Suppressor macrophage treated with lipopolysaccharide for 4 hours (primary cell): ENCODE data around the gene ORC4.
A peak's percentile ranks its signal among the peaks of the same experiment; 100 is the strongest.

ENCODE experiments used
- DNase-seq: peaks from one replicate; pipeline ENCODE4 v3.0.0-alpha.2; 2020

ORC4 gene

DNA sequence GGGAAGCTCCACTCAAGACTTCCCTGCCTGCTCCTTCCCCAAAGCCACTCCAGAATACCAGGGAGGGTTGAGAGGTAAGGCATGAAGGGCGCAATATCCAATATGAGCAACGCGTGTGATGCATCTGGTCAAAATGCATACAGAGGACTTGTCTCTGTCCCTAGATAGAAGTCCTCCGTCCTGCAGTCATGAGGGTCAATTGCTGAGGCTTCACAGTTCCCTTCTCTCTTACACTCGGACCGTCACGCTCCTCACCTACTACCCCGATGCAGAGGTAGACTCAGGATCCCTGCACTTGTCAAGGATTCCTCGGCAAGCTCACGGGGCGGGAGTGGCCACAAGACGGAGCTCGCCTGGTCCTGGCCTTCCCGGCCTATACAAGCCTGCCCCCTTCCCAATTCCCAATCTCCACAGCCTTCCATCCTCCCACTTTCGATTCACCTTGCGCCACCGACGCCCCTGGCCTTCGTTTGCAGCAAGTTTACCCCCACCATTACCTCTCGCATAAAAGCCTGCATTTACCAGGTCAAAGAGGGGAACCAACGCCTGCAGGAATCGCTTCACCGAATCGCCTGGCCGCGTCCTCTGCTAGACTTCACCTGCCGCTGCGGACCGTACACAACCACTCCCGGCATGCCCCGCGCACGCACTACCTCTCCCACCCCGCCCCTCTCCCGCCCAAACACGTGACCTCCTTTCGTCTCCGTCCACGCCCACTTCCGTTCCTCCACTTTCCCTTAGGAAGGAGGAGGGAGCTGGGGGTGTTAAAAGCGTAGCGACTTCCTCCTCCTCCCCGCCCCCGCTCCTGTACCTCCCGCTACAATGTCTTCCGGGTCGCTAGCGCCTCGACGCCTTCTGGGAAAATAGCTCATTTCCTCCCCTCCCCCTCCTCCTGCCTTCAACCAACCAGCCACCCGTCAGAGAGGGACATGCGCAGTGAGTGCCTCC is at the start of gene ORC4:
TSS of gene ORC4 (minus strand) at position 627 of the 948 bp plus-strand sequence. CDS start 44,779 bp downstream, outside the sequence.
- DNase-seq: peak; percentile 100

DNA sequence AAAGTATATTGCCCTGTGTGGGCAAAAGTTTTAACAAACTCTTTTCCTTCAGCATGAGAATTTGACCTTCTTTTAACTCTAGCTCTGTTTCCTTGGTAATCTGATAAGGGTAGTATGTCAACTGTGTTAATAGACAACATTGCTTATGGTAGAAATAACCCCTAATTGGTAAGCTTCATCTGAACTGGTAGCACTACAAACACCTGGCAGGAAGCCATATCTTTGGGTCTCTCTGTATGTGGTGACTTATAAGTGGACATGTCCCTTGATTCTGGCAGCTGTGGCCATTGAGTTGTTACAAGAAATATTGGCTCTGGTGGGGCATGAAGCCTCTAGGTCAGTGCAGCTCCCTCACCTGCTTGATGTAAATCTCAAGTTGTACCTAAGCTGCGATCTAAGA is 47.3 kb upstream of the ORC4 start:
- DNase-seq: no peak

DNA sequence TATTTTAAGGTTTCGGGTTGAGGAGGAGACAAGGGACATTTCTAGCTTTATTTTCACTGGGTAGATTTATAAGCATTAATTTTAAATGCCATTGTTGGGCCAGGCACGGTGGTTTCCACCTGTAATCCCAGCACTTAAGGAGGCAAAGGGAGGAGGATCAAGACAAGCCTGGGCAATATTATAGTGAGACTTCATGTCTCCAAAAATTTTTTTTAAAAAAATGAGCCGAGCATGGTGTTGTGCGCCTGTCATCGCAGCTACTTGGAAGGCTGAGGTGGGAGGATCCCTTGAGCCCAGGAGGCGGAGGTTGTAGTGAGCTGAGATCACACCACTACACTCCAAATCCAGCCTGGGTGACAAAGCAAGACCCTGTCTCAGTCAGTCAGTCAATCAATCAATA is 45.4 kb upstream of the ORC4 start:
- no peak for DNase-seq

DNA sequence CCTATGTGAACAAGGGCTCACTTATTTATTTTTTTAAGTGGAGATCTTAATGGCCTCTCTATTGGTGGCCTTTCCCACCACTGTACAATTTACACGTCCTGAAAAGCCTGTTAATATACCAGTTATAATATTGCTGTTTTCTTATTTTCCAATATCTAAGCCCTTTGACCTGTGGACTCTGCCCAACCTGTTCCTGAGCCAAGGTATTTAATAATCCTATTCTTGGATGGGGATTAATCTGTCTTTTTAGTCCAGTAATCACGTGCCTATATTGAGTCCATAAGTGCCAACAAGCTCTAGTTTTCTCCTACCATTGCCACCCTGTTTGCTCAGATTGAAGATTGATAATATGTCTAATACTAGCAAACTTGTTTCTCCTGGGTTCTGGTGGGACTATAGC is 43.1 kb upstream of the ORC4 start:
- no peak for DNase-seq

DNA sequence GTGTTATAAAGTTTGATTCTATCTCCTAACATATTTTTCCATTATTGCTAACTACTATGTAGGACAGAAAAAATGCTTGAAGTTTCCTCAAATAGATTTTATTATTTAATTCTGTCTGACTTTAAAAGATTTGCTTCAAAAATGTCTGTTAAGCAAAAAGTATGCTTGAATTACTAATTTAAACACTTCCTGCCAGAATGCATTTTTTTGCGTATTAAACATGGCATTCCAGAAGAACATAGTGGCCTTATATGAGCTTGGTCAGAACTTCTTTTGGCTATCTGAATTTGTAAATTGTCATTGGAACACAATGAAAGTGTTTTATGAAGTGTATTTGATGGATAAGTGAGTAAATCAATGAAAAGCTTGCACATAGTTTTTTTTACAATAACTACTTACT is 38.1 kb upstream of the ORC4 start:
- no peak for DNase-seq

DNA sequence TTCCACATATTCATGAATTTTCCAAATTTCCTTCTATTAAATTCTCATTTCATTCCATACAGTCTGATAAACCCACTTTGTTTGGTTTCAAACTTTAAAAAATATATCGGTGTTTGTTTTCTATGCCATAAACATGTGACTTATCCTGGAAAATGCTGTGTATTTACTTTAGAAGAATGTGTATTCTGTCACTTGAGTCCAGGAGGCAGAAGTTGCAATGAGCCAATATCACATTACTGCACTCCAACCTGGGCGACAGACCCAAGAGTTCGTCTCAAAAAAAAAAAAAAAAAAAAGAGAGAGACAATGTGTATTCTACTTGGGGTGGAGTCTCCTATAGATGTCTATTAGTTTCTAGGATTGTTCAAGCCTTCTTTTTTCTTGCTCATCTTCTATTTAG is 32.1 kb upstream of the ORC4 start:
- DNase-seq: no peak

DNA sequence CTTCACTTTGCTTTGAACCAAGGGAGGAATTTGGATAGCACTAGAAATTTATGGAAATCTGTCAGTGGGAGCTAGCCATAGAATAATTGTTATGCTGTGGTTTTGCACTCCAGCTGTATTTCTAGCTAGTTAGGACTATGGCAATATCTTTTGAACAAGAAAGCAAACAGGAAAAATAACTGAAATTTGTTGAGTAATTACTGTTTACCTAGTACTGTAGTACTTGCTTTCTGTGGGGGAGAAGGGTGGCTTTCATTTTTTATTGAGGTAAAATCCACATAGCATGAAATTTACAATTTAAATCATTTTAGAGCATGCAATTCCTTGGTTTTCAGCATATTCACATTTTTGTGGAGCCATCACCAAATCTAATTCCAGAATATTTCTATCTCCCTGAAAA is 28.7 kb upstream of the ORC4 start:
- DNase-seq: no peak

DNA sequence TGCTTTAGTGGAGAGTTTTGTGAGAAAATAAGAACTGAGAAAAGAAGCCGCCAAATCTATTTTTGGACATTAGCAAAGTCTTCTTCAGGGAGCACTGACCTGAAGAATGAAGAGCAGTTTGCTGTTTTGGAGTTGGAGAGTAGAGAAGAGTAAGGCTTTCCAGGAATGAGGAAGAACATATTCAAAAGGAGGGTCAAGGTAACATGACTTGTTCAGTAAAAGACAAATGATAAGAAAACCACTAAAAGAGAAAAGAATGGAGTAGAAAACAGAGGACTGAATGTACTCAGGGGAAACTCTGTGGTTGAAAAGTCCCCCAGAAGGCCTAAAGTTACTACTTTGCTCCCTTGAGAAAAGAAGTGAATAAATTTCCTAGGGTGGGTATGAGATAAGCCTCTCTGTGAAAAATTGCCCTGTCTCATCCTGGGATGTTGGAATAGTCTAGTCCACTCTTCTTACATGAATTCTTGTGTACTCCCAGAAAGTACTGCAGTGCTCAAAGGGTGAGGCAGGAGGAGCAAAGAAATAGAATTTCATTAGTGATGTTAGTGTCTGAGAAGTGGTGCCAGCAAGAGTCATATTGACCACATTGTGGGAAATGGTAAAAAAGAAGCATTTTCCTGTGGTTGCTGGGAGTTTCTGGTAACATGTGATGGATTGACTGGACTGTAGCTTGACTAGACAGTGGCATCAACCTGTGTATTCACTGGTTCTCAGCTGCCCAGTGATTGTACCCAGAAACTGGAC is 28.1 kb upstream of the ORC4 start:
- no peak for DNase-seq

DNA sequence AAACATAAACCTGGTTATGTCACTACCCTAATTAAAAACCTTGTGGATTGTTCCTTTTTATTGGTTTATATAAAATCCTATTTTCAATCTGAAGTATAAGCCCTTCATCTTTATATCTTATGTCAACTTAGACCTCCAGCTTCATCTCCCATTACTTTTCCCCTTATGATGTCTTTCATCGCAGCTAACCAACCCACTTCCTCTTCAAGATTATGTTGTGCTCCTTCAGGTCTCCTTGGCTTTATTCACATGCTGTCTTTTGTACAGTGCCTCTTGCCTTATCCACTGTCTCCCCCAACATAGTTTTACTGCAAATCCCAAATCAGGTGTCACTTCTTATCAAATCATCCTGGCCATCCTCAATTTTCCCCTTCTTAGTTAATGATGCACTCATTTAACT is 26.3 kb upstream of the ORC4 start:
- no peak for DNase-seq

DNA sequence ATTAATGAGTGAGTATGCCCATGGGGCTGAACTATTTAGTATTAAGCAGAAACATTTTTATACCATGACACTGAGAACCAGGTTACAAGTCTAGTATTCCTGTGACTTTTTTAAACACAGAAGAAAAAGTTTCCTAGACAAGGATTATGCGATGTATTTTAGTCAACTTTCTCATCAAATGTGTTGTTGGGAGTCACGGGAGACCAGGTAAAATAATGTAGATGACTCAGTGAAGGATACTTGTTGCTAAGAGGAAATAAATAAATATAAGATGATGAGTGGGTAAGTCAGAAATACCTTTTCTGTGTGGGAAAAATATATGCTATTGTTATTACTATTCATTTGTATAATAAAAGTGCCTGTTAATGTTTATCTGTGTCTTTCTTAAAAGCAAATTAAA is 23.8 kb upstream of the ORC4 start:
- no peak for DNase-seq

DNA sequence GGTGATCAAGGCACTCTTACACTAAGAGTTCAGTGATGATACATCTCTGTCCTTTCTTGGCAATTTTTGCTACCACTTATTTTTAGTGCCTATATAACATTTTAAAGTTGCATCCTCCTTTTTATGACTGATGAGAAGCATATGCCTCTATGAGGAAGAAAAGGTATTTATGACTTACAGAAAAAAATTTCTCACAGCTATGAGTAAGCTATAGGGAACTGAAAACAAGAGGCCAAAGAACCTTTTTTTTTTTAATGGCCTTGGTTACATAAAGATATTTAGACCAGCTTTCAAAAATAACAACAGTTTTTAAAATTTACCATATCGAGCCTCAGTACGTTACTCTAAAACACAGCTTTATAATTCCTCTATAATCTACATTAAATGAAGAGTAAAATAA is 21.7 kb upstream of the ORC4 start:
- peak; percentile 54 for DNase-seq

DNA sequence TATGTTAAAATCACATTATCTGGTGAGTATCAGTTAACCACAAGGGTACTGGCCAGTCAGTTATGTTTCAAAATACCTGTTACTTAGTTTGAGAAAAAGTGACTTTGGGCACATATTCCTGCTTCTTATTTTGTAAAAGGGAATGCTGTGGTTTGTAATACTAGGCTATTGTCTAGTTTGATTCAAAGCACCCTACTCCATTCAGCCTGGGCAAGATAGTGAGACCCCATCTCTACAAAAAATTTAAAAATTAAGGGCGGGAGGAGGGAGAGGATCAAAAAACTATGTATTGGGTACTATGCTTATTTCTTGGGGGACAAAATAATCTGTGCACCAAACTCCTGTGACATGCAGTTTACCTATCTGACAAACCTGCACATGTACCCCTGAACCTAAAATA is 19.2 kb upstream of the ORC4 start:
- DNase-seq: no peak

DNA sequence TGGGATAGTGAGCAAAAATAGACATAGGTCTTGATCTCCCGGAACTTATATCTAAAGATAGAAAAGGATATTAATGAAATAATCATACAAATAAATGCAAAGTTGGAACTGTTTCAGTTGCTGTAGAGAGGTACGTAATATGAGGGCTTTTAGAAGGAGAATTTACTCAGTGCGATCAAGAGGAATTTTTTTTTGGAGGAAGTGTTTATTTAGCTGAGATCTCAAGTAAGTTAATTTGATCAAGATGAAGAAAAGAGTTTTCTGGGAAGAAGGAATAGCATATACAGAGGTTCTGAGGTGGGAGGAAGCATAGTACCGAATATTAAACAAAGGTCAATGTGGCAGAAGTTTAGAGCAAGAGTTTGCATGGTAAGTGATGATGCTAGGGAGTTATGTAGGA is 11.7 kb upstream of the ORC4 start:
- DNase-seq: no peak

DNA sequence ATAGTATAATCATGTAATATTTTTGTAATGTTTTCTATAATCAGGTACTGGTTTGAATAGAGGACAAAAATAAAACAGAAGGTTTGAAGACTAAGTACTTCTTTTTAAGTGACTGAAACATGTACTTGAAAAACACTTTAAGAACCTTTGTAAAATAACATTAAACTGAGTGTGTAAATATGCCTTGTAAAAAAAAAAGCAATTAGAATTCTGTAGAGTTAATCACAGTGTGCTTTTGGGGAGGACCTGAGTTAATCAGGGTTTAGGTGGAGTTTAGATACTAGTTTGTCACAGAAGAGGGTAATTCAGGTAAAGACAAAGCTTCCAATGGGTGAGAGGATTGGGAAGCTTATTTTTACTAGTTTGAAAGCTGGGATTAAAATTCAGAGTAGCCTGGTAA is 10.6 kb upstream of the ORC4 start:
- no peak for DNase-seq

DNA sequence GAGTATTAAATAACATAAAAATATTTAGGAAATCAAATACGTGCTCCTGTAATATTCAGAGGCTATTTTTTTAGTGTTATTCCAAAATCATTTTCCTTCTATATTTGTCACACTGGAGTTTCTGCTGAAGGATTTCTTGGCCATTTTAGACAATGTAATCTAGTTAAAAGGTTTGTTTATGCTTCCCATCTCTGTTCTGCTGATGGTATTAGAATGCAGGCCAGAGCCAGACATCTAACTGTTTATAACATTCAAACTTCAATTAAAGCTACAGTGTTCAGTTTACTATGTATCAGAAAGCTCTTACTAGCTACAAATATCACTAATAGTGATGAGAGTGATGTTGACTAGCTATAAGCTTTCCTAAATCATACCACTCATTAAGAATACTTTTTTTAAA is 8.2 kb upstream of the ORC4 start:
- DNase-seq: no peak

DNA sequence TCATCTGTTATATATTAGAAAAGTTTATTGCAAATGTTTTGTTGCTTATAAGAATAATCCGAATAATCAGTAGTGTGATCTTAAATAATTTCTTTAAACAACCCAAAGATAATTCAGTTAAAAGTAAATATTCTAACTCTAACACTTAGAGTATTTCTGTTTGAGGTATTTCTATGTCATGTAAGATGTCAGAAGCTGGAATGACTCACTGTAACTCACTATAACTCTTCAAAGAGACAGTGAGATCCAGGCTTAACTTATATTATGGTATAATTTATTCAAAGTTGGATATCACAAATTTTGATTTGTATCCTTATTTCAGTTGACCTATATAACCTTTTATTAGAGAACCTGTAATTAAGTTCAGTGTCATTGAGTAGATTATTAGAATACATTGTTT is 7.3 kb upstream of the ORC4 start:
- DNase-seq: no peak

DNA sequence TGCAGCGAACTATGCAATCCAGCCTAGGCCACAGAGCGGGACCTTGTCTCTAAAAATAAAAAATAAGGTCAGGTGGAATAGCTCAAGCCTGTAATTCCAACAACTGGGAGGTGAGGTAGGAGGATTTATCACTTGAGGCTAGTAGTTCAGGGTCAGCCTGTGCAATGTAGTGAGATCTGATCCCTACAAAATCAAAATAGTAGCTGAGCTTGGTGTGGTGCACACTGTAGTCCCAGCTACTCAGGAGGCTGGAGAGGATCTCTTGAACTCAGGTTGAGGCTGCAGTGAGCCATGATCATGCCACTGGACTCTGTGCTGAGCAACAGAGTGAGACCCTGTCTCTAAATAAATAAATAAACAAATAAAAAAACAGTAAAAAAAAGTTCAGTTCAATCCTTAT is 6.0 kb upstream of the ORC4 start:
- no peak for DNase-seq

DNA sequence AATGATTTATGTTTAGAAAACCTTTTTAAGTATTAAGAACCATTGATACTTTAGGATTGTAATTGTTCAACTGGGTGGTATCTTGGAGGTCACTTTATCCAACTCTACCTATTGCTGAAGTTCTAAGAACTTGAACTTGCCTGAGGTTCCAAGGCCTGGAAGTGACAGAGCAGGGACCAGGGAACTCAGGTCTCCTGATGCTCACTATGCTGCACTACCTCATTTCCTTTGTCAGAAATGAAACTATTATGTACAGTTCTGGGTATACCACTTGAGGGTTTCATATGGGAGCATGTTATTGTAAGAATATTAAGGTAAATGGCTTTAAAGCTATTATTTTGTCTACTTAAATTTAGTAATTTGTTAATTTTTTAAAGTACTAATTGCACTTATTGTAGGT is 3.3 kb upstream of the ORC4 start:
- peak; percentile 9 for DNase-seq

DNA sequence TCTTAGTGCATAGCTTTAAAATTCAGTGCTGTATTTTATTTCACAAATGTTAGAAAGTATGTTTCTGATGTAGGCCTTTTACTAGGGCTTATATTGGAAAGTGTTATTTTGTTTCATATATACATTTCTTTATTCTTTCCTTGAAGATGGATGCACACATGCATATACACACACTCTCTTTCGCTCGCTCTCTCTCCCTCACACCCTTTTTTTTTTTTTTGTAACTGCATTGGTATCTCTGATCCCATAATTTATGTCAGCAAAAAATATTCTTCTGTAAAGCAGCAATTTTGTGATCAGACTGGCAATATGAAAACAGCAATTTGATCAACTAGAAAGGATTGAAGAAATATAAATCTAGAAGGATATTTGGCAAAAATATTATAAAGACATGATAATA is 2.3 kb upstream of the ORC4 start:
- no peak for DNase-seq

DNA sequence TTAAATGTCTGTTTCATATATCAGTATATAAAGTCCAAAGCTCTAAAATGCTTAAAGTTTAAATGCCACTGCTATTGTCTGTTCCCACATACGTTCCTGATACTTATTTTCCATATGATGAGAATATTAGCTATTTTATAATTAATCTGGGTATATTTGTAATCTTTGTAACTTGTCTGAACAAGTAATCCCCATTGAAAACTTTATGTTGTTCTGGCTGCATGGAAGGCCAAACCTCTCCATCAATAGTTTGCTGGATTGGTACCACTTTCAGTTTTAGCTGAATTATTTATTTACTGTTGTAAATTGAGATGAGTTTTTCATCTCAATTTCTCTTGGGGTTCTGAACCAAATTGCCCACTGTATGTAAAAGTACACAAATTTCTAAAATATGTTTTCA is 1.8 kb upstream of the ORC4 start:
- DNase-seq: no peak

DNA sequence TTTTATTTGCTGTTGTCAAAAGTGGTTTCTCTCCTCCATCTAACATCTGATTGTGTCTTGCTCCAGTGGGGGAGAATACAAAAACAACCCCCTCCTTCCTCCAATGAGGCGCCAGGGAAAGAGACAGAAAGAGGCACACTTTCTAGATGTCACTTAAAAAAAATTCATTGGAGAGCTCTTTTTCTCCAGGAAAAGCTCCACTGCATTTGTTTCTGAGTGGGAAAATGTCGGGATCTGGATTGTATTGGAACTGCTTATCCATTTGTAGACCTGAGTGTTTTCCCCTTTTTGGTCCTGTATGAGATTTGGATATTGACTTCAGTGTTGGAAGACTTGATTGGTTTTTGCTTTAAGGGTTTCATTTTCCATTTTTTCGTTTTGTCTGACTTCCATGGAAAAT is 1.3 kb upstream of the ORC4 start:
- DNase-seq: peak; percentile 5

DNA sequence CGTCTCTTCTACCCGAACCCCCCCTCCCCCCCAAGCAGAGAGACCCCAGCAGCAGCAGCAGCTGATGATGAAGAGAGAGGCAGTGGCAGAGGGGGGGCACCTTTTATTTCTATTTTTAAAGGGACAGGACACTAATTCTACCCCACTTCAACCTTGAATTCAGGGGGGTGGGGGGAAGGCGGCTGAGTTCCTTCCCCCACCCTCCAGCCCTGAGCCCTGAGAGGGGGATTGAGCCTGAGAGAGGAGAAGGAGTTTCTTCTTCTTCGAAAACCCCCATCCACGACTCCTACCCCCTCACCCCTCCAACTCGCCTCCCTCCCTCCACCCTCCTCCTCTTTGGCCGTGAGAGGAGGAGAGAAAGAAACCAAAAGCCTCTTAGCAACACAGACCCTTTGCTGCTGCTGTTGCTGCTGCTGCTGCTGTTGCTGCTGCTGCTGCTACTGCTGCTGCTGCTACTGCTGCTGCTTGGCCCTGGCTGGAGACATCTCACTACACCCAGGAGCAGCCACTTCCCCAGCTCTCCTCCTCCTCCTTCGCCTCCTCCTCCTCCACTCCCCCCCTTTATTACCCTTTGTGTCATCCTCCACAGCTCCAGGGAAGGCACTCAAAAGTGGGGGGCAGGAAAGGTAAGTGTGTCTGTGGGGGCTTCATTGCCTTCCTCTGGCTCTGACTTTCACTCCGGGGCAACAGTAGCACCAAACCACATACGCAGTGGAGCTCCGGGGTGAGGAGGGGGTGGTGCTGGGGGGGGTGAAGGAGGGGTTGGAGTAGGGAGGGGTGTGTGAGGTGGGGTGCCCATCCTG is 723 bp upstream of the ORC4 start, which contains the start of gene MBD5:
TSS of gene MBD5 (plus strand) at position 33 of the 803 bp plus-strand sequence.
- peak; percentile 60 for DNase-seq

DNA sequence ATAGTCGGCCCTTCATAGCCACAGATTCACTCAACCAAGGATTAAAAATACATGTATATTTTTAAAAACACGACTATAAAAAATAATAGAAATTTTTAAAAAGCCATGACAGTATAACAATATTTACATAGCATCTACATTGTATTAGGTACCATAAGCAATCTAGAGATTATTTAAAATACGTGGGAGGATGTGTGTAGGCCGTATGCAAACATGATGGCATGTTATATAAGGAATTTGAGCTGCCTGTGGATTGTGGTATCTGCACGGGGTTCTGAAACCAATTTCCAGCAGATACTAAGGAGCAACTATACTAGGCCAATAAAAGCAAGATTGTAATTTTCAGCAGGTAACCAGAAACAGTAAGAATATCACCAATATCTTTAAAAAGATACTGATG is 5.9 kb downstream of the ORC4 start:
- DNase-seq: no peak
